OCI-LY7 (cell line): ENCODE results near the gene STUM.

Source experiments
- CTCF ChIP-seq: fragments of 200-600 bp; sonication (generic); conservative IDR thresholded peaks from 2 replicates; pipeline ENCODE4 v1.5.1; 2014; ENCODE audit warnings: mild to moderate bottlenecking, antibody characterized with exemption, low read length, moderate library complexity, mixed read lengths
- EZH2phosphoT487 ChIP-seq: fragments of 200-600 bp; sonication (generic); IDR thresholded peaks from 2 replicates; pipeline ENCODE4 v1.6.1; 2018; ENCODE audit warnings: low read depth, borderline replicate concordance, mild to moderate bottlenecking, mixed run types, antibody characterized with exemption, low read length, moderate library complexity, mixed read lengths

GRCh38 chr1:226565476-226565875, 16.9 kb downstream of the STUM start:
- no peak for TF ChIP-seq CTCF
- TF ChIP-seq EZH2phosphoT487, result no peak
